WERI-Rb-1 (cell line): ENCODE measurements around the gene MTF1.

Source experiments
- DNase-seq: peaks from one replicate; pipeline ENCODE4 v3.0.0-alpha.2; 2020
- H3K27ac ChIP-seq: fragments of 250-450 bp; sonication (Bioruptor Pico); 2 replicates; pipeline ENCODE4 v1.5.1; 2020; ENCODE audit warnings: mild to moderate bottlenecking, moderate library complexity
- H3K27me3 ChIP-seq: fragments of 250-450 bp; sonication (Bioruptor Pico); 2 replicates; pipeline ENCODE4 v1.5.1; 2021; ENCODE audit warnings: mild to moderate bottlenecking, low read depth, moderate library complexity; ENCODE audit not compliant: insufficient read depth, severe bottlenecking
- H3K36me3 ChIP-seq: fragments of 250-450 bp; sonication (Bioruptor Pico); 2 replicates; pipeline ENCODE4 v1.5.1; 2020; ENCODE audit warnings: mild to moderate bottlenecking, moderate library complexity
- H3K4me3 ChIP-seq: 2 replicates; pipeline ENCODE4 v1.5.1; 2011; ENCODE audit warnings: low read depth, mild to moderate bottlenecking, control low read depth, low read length
- H3K9me3 ChIP-seq: fragments of 250-450 bp; sonication (Bioruptor Pico); 2 replicates; pipeline ENCODE4 v1.5.1; 2021; ENCODE audit warnings: mild to moderate bottlenecking, moderate library complexity; ENCODE audit not compliant: severe bottlenecking
- TF ChIP-seq, protein P1 (sequence below): IDR thresholded peaks from 2 replicates; pipeline ENCODE4 v1.5.1; 2011; ENCODE audit warnings: low read depth, mild to moderate bottlenecking, control low read depth, inconsistent platforms, low read length

The MTF1 gene

DNA sequence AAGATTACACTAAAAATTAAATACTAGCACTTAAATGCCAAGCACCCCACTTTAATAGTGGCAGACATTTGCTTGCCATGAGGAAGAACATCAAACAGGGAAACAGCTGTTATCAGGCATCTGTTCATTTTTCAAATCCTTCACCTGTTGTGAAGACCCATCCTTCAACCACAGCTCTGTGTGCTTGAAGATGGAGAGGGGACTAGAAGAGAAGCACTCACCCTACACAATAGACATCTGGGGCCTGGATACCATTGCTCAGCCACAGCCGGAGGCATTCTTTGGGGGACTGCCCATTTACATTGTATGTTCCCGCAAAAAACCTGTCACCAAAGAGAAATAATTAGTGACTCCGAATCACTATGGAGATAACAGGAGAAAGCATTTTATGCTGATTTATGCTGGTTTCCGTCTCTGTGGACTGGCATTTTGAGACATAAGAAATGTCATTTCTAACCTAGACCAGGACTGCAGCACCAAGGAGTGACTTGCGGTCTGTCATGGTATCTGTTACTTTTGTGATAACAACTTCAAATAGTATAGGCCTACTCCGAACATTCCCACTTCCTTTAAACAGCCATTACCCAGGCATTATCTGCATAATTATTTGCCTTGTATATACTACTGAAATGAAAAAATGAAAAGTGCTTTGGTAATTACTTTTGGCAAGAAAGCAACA is 28.8 kb upstream of the MTF1 start:
- Histone ChIP-seq H3K27me3 (no peaks in the 10 kb centered on the region), H3K36me3 (peaks cover 40% of the 10 kb centered on the region), H3K9me3 (no peaks in the 10 kb centered on the region), H3K27ac (no peak overlapping the region), H3K4me3 (no peak overlapping the region)
- TF ChIP-seq, protein P1, sequence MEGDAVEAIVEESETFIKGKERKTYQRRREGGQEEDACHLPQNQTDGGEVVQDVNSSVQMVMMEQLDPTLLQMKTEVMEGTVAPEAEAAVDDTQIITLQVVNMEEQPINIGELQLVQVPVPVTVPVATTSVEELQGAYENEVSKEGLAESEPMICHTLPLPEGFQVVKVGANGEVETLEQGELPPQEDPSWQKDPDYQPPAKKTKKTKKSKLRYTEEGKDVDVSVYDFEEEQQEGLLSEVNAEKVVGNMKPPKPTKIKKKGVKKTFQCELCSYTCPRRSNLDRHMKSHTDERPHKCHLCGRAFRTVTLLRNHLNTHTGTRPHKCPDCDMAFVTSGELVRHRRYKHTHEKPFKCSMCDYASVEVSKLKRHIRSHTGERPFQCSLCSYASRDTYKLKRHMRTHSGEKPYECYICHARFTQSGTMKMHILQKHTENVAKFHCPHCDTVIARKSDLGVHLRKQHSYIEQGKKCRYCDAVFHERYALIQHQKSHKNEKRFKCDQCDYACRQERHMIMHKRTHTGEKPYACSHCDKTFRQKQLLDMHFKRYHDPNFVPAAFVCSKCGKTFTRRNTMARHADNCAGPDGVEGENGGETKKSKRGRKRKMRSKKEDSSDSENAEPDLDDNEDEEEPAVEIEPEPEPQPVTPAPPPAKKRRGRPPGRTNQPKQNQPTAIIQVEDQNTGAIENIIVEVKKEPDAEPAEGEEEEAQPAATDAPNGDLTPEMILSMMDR, result no peak
- DNase-seq, result no peak

DNA sequence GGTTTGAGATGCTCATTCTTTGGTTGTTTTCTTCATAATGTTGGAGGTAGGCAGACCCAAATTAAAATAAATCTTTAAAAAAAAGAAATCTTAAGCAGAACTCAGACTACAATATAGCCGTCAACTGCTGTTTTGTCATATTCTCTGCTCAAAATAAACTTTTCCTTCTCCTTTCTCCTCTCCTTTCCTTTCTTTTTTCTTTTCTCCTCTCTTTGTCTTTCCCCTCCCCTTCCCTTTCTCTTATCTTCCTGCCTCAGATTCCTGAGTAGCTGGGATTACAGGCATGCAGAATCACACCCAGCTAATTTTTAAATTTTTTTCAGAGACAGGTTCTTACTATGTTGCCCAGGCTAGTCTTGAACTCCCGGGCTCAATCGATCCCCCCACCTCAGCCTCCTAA is 24.8 kb upstream of the MTF1 start:
- TF ChIP-seq, protein P1, result no peak
- Histone ChIP-seq H3K4me3 (no peak overlapping the region), H3K27ac (no peak overlapping the region), H3K36me3 (peaks cover 53% of the 10 kb centered on the region), H3K27me3 (no peaks in the 10 kb centered on the region), H3K9me3 (no peaks in the 10 kb centered on the region)
- DNase-seq, result no peak

DNA sequence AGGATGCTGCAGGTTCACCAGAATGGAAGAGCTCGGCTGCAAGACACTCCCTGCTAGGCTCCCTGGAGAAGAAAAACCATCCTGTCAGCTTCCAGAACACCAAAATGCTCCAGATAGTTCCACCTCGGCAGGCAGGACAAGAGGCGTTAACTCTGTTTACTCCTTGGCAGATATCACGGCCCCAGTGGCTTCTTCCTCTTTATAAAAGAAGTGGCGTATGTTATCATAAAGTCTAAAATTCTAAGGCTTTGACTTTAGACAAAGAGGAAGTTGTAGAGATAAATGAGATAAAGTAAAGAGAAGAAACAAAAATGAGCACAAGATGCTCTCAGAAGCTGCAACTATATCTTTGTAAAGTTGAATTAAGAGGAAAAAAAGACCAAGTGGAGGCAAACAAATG is 24.3 kb upstream of the MTF1 start:
- DNase-seq, result no peak
- TF ChIP-seq, protein P1, result no peak
- peaks cover 51% of the 10 kb centered on the region for H3K36me3 ChIP-seq
- H3K27me3 ChIP-seq, result no peaks in the 10 kb centered on the region
- no peak overlapping the region for H3K27ac ChIP-seq
- H3K4me3 ChIP-seq, result no peak overlapping the region
- no peaks in the 10 kb centered on the region for H3K9me3 ChIP-seq

DNA sequence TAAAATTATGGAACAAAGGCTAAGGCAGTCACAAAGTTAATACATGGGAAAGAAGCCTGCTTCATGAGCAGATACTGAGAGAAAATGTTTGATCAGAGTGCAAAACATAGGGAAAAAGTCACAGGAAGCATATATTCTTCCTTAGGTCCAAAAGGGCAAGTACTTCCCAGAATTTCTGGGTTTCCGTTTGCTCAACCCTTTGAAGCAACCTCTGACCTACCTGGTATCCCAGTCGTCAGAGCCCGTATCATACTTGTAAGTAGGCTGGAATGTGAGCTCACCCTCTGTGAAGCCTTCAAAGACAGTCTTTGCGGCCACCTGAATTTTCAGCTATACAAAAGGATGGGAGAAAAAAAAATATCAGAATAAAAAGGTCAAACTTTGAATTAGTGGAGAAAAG is 20.5 kb upstream of the MTF1 start:
- no peaks in the 10 kb centered on the region for H3K27me3 ChIP-seq
- TF ChIP-seq, protein P1, result no peak
- no peak overlapping the region for H3K27ac ChIP-seq
- no peak for DNase-seq
- H3K36me3 ChIP-seq, result peaks cover 46% of the 10 kb centered on the region
- no peak overlapping the region for H3K4me3 ChIP-seq
- H3K9me3 ChIP-seq, result no peaks in the 10 kb centered on the region

DNA sequence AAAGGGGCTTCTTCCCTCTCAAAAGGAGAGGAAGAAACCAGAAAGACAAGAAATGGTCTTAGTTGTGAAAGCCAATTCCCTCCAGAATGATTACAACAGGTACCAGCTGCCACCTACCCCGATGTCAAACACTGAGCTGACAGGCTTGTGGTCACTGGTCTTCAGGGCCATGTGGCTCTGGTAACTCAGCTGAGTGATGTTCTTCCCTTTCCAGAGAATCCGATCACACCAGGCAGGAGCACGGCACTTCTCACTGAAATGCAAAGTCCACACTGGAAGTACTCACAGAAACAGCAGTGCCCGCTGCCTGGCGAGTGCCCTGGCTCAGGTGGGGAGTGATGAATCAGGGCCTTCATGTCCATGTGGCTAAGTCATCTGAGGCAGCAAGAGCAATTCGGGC is 18.7 kb upstream of the MTF1 start:
- TF ChIP-seq, protein P1, result no peak
- Histone ChIP-seq H3K9me3 (no peaks in the 10 kb centered on the region), H3K36me3 (peaks cover 61% of the 10 kb centered on the region), H3K27me3 (no peaks in the 10 kb centered on the region), H3K27ac (no peak overlapping the region), H3K4me3 (no peak overlapping the region)
- no peak for DNase-seq

DNA sequence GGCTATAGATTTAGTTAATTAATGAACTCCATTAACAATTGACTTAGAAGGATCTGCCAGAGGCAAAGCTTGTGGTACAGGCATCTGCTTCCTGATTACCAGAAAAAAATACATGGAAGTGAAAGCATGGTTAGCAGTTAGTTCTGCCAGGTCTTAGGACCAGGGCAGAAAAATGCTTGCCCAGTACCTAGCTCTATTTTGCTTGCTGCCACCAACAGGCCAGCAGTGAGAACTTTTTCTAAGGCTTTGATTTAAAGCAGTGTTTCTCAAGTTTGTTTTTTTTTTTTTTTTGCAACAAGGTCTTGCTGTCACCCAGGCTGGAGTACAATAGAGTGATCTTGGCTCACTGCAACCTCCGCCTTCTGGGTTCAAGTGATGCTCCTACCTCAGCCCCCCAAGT is 16.4 kb upstream of the MTF1 start:
- peaks cover 62% of the 10 kb centered on the region for H3K36me3 ChIP-seq

More for the DNA sequence above, 16.4 kb upstream of the MTF1 start:
- H3K27ac ChIP-seq, result no peak overlapping the region
- no peak for DNase-seq
- no peaks in the 10 kb centered on the region for H3K9me3 ChIP-seq
- no peak overlapping the region for H3K4me3 ChIP-seq
- TF ChIP-seq, protein P1, result peak; percentile 34; the same call in 1 of the 2 replicates
- H3K27me3 ChIP-seq, result no peaks in the 10 kb centered on the region
